Liver (tissue), 4 donors: ENCODE measurements around the gene CCDC63. TPM values are rescaled to one million over a fixed set of nuclear protein-coding genes. Genes with fewer than 3 reads are reported as not detected.

Experiments
- polyA plus RNA-seq, 2 donors: library from polyadenylated mRNA; stranded (reverse) in 1 of 2; unstranded in 1 of 2; fragments of 200-250 nt in 1 of 2; fragments of >200 nt in 1 of 2; fragmentation: Nextera tagmentation in 1 of 2; extraction: Ambion mirVana in 1 of 2; gene quantifications; one replicate each; pipeline versions ENCODE4 v1.2.1 to v1.2.3, GENCODE V29; 2013 to 2015
- total RNA-seq, 2 donors: library from RNA; depleted of rRNA; stranded (reverse); fragments of >200 nt; gene quantifications; one replicate each; pipeline ENCODE4 v1.2.3, GENCODE V29; 2014
- donor health status: healthy.
- donor health status: healthy.
- donor health status: healthy.

The CCDC63 gene
- total and polyA plus RNA-seq, 4 donors, result not detected

Other genes with a start within 250 kb of the CCDC63 start
- 10 to 100 TPM; 11.3 to 12.0 TPM for gene TCTN1, start 232.9 kb upstream of the CCDC63 start, total RNA-seq
- gene TCTN1, start 232.9 kb upstream of the CCDC63 start, polyA plus RNA-seq, result 10 to 100 TPM in 1 of 2 donors, 1 to 10 TPM in 1; 6.0 to 10.4 TPM
- 1 to 10 TPM; 2.6 to 5.4 TPM for gene HVCN1, start 157.9 kb upstream of the CCDC63 start, total RNA-seq
- gene HVCN1, start 157.9 kb upstream of the CCDC63 start, polyA plus RNA-seq, result 1 to 10 TPM; 1.8 to 2.3 TPM
- 10 to 100 TPM; 49.2 to 73.2 TPM for gene PPP1CC, start 104.1 kb upstream of the CCDC63 start, total RNA-seq
- gene PPP1CC, start 104.1 kb upstream of the CCDC63 start, polyA plus RNA-seq, result 10 to 100 TPM; 22.1 to 22.8 TPM
- not detected for gene MYL2, start 73.6 kb downstream of the CCDC63 start, total RNA-seq
- gene MYL2, start 73.6 kb downstream of the CCDC63 start, polyA plus RNA-seq, result under 1 TPM in 1 of 2 donors, not detected in 1; 0.22 TPM
- gene CUX2, start 187.2 kb downstream of the CCDC63 start, total RNA-seq, result 1 to 10 TPM; 1.1 to 7.7 TPM
- gene CUX2, start 187.2 kb downstream of the CCDC63 start, polyA plus RNA-seq, result 1 to 10 TPM; 2.2 to 7.6 TPM